HAP-1 (cell line): ENCODE measurements around the gene CPNE6.

Source experiments
- DNase-seq, 2 experiments: peaks; one replicate each; pipeline ENCODE4 v3.0.0-alpha.2; 2016 to 2020; ENCODE audit warnings: low spot score in 2 of 2
- H3K27me3 ChIP-seq: fragments of 250-450 bp; sonication (Bioruptor Pico); 2 replicates; pipeline ENCODE4 v1.5.1; 2020; ENCODE audit warnings: low read depth, mild to moderate bottlenecking, moderate library complexity
- H3K36me3 ChIP-seq: fragments of 250-450 bp; sonication (Bioruptor Pico); replicated peaks from 2 replicates; pipeline ENCODE4 v1.5.1; 2020; ENCODE audit warnings: mild to moderate bottlenecking
- H3K4me1 ChIP-seq: fragments of 250-450 bp; sonication (Bioruptor Pico); 2 replicates; pipeline ENCODE4 v1.5.1; 2020; ENCODE audit warnings: mild to moderate bottlenecking
- H3K4me3 ChIP-seq: fragments of 250-450 bp; sonication (Bioruptor Pico); 2 replicates; pipeline ENCODE4 v1.5.1; 2020; ENCODE audit warnings: mild to moderate bottlenecking, moderate library complexity
- H3K9me3 ChIP-seq: fragments of 250-450 bp; sonication (Bioruptor Pico); 2 replicates; pipeline ENCODE4 v1.5.1; 2020; ENCODE audit warnings: mild to moderate bottlenecking, moderate library complexity
- in situ Hi-C: fragments of 300-500 bp; cut with MboI; formaldehyde crosslinking; loops from 3 replicates; pipeline ENCODE4 v1.14.3; 2020; ENCODE audit warnings: low sequenced_read_pairs, inconsistent platforms, mixed read lengths

CPNE6 gene

DNA sequence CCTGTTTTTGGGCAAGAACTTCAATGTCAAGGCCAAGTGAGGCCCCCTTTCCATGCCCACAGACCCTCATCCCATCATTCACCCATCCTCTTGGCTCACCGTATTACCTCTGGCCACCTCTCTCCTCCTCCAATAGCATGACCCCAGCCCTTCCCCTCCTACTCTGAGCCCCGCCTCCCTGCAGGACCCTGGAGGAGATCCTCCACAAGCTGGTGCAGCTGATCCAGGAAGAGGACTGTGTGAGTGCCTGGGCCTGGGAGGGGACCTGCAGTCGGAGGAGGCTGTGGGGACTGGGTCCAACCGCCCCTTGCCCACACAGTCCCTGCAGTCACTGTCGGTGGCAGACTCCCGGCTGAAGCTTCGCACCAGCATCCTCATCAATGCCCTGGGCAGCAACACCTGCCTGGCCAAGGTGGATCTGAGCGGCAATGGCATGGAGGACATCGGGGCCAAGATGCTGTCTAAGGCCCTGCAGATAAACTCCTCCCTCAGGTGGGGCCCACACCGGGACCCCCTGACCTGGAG is 12.3 kb upstream of the CPNE6 start:
- no peaks in the 10 kb centered on the region for H3K9me3 ChIP-seq
- H3K27me3 ChIP-seq, result no peaks in the 10 kb centered on the region
- DNase-seq, result no peak
- in situ Hi-C loops, result no loop called here
- no peaks in the 10 kb centered on the region for H3K4me1 ChIP-seq
- H3K4me3 ChIP-seq, result no peak overlapping the region
- H3K36me3 ChIP-seq, result no peaks in the 10 kb centered on the region

GRCh38 chr14:24059841-24060388 is 11.4 kb upstream of the CPNE6 start:
- in situ Hi-C loops, result no loop called here
- H3K4me1 ChIP-seq, result no peaks in the 10 kb centered on the region
- no peak for DNase-seq

DNA sequence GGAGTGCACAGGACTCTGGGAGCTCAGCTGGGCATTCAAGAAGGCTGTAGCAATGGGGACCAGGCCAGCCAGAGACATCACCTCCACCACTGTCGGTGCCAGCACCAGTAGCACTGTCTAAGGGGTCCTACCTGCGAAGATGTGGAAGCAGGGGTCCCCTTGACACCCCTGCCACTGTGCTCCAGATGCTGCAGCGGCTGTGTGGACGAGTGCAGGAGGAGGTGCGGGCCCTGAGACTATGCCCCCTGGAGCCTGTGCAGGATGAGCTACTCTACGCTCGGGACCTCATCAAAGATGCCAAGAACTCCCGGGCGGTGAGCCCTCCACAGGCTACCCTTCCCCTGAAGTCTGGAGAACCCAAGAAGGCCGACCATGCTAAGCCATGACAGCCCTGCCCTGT is 10.9 kb upstream of the CPNE6 start:
- H3K9me3 ChIP-seq, result no peaks in the 10 kb centered on the region
- in situ Hi-C loops, result no loop called here
- DNase-seq, result peak in 1 of 2 experiments; percentile 2
- H3K27me3 ChIP-seq, result no peaks in the 10 kb centered on the region
- no peaks in the 10 kb centered on the region for H3K36me3 ChIP-seq
- H3K4me3 ChIP-seq, result no peak overlapping the region
- no peaks in the 10 kb centered on the region for H3K4me1 ChIP-seq

More at GRCh38 chr14:24059841-24060388, 11.4 kb upstream of the CPNE6 start:
- H3K27me3 ChIP-seq, result no peaks in the 10 kb centered on the region
- no peaks in the 10 kb centered on the region for H3K9me3 ChIP-seq
- H3K36me3 ChIP-seq, result no peaks in the 10 kb centered on the region
- H3K4me3 ChIP-seq, result no peak overlapping the region

DNA sequence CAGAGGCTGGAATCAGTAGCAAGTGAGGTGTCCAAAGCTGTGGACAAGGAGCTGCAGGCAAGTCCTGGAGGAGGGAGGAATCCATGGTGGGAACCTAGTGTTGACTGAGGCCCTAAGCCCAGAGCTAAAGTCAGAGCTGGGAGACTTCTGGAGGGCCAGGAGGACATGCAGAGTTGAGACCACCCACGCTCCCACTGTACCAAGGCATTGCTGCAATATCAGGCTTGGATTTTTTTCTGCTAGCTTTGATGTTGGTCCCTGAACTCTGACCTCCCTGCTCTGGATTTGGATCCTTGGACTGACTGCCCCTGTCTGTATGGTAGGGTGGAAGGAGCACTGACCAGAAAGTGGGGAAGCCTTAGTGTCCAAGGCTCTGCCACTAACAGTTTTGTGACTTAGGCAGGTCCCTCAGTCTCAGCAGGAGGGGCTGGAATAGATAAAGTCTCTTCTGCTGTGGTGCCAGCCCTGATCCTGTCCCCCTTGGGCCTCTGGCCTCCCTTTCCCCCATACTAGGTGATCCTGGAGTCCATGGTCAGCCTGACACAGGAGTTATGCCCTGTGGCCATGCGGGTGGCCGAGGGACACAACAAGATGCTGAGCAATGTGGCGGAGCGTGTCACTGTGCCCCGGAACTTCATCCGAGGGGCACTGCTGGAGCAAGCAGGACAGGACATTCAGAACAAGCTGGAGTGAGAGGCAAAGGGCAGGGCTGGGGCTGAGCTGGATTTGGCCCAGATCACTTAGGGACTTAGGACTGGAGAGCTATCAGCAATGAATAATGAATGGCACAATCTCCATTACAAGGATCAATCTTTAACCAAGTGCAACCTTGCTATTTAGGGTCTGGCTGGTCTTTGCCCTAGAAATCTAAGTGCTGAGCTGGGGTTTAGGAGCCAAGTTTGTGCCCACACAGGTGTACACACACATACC is 10.1 kb upstream of the CPNE6 start:
- in situ Hi-C loops, result no loop called here
- Histone ChIP-seq H3K4me3 (no peak overlapping the region), H3K27me3 (peaks cover 3% of the 10 kb centered on the region; the same call in 1 of the 2 replicates), H3K36me3 (no peaks in the 10 kb centered on the region), H3K4me1 (no peaks in the 10 kb centered on the region), H3K9me3 (no peaks in the 10 kb centered on the region)
- DNase-seq, result no peak

GRCh38 chr14:24062216-24062980 is 9.0 kb upstream of the CPNE6 start:
- Histone ChIP-seq H3K4me1 (no peaks in the 10 kb centered on the region), H3K4me3 (no peak overlapping the region), H3K36me3 (no peaks in the 10 kb centered on the region), H3K9me3 (no peaks in the 10 kb centered on the region), H3K27me3 (peaks cover 3% of the 10 kb centered on the region; the same call in 1 of the 2 replicates)
- in situ Hi-C loops, result no loop called here
- no peak for DNase-seq

- H3K9me3 ChIP-seq, result no peaks in the 10 kb centered on the region
- in situ Hi-C loops, result no loop called here
These were observed 8.0 kb upstream of the CPNE6 start for GRCh38 chr14:24063263-24063836.

GRCh38 chr14:24064091-24064795 is 7.1 kb upstream of the CPNE6 start:
- no peaks in the 10 kb centered on the region for H3K36me3 ChIP-seq
- in situ Hi-C loops, result no loop called here
- H3K4me1 ChIP-seq, result no peaks in the 10 kb centered on the region
- peaks cover 5% of the 10 kb centered on the region; the same call in 1 of the 2 replicates for H3K27me3 ChIP-seq
- H3K9me3 ChIP-seq, result no peaks in the 10 kb centered on the region
- H3K4me3 ChIP-seq, result no peak overlapping the region
- no peak for DNase-seq

More at GRCh38 chr14:24063263-24063836, 8.0 kb upstream of the CPNE6 start:
- no peak for DNase-seq
- H3K36me3 ChIP-seq, result no peaks in the 10 kb centered on the region
- H3K4me1 ChIP-seq, result no peaks in the 10 kb centered on the region
- peaks cover 3% of the 10 kb centered on the region; the same call in 1 of the 2 replicates for H3K27me3 ChIP-seq
- no peak overlapping the region for H3K4me3 ChIP-seq

- Histone ChIP-seq H3K4me1 (no peaks in the 10 kb centered on the region), H3K4me3 (no peak overlapping the region), H3K36me3 (no peaks in the 10 kb centered on the region), H3K27me3 (peaks cover 7% of the 10 kb centered on the region; the same call in 1 of the 2 replicates), H3K9me3 (no peaks in the 10 kb centered on the region)
- DNase-seq, result no peak
- in situ Hi-C loops, result no loop called here
These were observed 6.5 kb upstream of the CPNE6 start for GRCh38 chr14:24064856-24065255.

DNA sequence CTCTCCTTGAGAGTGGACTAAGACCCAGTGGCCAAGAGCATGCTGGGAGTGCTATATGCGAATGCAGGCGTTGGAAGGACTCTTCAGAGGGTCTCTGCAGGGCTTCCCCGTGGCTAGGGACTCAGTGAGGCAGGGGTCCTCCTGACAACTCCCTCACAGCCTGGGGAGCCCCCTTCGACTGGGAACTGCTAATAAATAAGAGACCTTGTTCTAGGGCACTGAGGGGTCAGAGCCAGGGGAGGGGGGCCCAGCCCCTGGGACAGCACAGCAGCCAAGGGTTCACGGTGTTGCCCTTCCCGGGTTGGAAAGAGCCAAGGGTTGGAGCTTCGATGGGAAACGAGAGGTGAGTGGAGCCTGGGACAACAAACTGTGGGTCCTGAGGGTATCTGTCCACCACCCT is 6.0 kb upstream of the CPNE6 start:
- no peaks in the 10 kb centered on the region for H3K9me3 ChIP-seq

GRCh38 chr14:24066496-24067132 is 4.7 kb upstream of the CPNE6 start:
- Histone ChIP-seq H3K36me3 (no peaks in the 10 kb centered on the region), H3K4me1 (no peaks in the 10 kb centered on the region), H3K4me3 (no peak overlapping the region), H3K27me3 (peaks cover 15% of the 10 kb centered on the region; the same call in 1 of the 2 replicates), H3K9me3 (no peaks in the 10 kb centered on the region)
- in situ Hi-C loops, result no loop called here
- DNase-seq, result no peak

More for the DNA sequence above, 6.0 kb upstream of the CPNE6 start:
- DNase-seq, result no peak
- Histone ChIP-seq H3K27me3 (peaks cover 13% of the 10 kb centered on the region; the same call in 1 of the 2 replicates), H3K4me3 (no peak overlapping the region), H3K4me1 (no peaks in the 10 kb centered on the region), H3K36me3 (no peaks in the 10 kb centered on the region)
- in situ Hi-C loops, result no loop called here

GRCh38 chr14:24067133-24068082 is 4.0 kb upstream of the CPNE6 start:
- no peak overlapping the region for H3K4me3 ChIP-seq
- H3K27me3 ChIP-seq, result peaks cover 15% of the 10 kb centered on the region; the same call in 1 of the 2 replicates
- no peaks in the 10 kb centered on the region for H3K9me3 ChIP-seq
- in situ Hi-C loops, result no loop called here
- no peaks in the 10 kb centered on the region for H3K4me1 ChIP-seq
- no peaks in the 10 kb centered on the region for H3K36me3 ChIP-seq
- DNase-seq, result no peak
